ENCODE results near the gene MCM3. TPM values are rescaled to one million over a fixed set of nuclear protein-coding genes. Genes with fewer than 3 reads are reported as not detected.

The MCM3 gene
- total RNA-seq, 4 donors from 2014 or later = 33.2 to 67.1 (median 35.1) TPM

- TF ChIP-seq EP300 (IDR thresholded peaks at IDR 0.05) (no peak), POLR2A (IDR thresholded peaks at IDR 0.05) (no peak)
- TF ChIP-seq, protein P1, sequence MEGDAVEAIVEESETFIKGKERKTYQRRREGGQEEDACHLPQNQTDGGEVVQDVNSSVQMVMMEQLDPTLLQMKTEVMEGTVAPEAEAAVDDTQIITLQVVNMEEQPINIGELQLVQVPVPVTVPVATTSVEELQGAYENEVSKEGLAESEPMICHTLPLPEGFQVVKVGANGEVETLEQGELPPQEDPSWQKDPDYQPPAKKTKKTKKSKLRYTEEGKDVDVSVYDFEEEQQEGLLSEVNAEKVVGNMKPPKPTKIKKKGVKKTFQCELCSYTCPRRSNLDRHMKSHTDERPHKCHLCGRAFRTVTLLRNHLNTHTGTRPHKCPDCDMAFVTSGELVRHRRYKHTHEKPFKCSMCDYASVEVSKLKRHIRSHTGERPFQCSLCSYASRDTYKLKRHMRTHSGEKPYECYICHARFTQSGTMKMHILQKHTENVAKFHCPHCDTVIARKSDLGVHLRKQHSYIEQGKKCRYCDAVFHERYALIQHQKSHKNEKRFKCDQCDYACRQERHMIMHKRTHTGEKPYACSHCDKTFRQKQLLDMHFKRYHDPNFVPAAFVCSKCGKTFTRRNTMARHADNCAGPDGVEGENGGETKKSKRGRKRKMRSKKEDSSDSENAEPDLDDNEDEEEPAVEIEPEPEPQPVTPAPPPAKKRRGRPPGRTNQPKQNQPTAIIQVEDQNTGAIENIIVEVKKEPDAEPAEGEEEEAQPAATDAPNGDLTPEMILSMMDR (IDR thresholded peaks at IDR 0.05) = no peak
- Histone ChIP-seq H3K4me1 (no peaks in the 10 kb centered on the region), H3K4me3 (no peak overlapping the region), H3K36me3 (no peaks in the 10 kb centered on the region), H3K9me3 (no peaks in the 10 kb centered on the region), H3K27me3 (no peaks in the 10 kb centered on the region), H3K27ac (no peak overlapping the region)
- DNase-seq (ENCODE audit: low spot score in 2 of 2) = no peak
- 83 to 98% methylated on average over 4 of the region's 4 CpGs for WGBS, 2 donors
Measured at GRCh38 chr6:52243282-52243893, 41.2 kb downstream of the MCM3 start.

GRCh38 chr6:52241819-52242218, 42.7 kb downstream of the MCM3 start:
- WGBS, 2 donors = 82 to 86% methylated on average over 2 of the region's 2 CpGs
- Histone ChIP-seq H3K9me3 (no peaks in the 10 kb centered on the region), H3K4me3 (no peak overlapping the region), H3K4me1 (no peaks in the 10 kb centered on the region), H3K36me3 (no peaks in the 10 kb centered on the region), H3K27ac (no peak overlapping the region), H3K27me3 (no peaks in the 10 kb centered on the region)
- no peak for DNase-seq (ENCODE audit: low spot score in 2 of 2)
- TF ChIP-seq POLR2A (IDR thresholded peaks at IDR 0.05) (no peak), EP300 (IDR thresholded peaks at IDR 0.05) (no peak)
- TF ChIP-seq, protein P1 (IDR thresholded peaks at IDR 0.05) = no peak

GRCh38 chr6:52233975-52234823, 50.3 kb downstream of the MCM3 start:
- Histone ChIP-seq H3K9me3 (no peaks in the 10 kb centered on the region), H3K36me3 (no peaks in the 10 kb centered on the region), H3K27me3 (no peaks in the 10 kb centered on the region), H3K27ac (no peak overlapping the region), H3K4me3 (no peak overlapping the region), H3K4me1 (no peaks in the 10 kb centered on the region)
- WGBS, 2 donors = 33 to 51% methylated on average over 15 of the region's 15 CpGs
- TF ChIP-seq POLR2A (IDR thresholded peaks at IDR 0.05) = no peak
- TF ChIP-seq, protein P1 (IDR thresholded peaks at IDR 0.05) = peak in 2 of 5 experiments; percentile 16 to 25
- no peak for DNase-seq (ENCODE audit: low spot score in 2 of 2)

GRCh38 chr6:52233005-52233404, 51.5 kb downstream of the MCM3 start:
- DNase-seq (ENCODE audit: low spot score in 2 of 2) = no peak
- Histone ChIP-seq H3K4me1 (no peaks in the 10 kb centered on the region), H3K9me3 (no peaks in the 10 kb centered on the region), H3K27me3 (no peaks in the 10 kb centered on the region), H3K27ac (no peak overlapping the region), H3K4me3 (no peak overlapping the region), H3K36me3 (no peaks in the 10 kb centered on the region)
- TF ChIP-seq POLR2A (IDR thresholded peaks at IDR 0.05) = no peak
- TF ChIP-seq, protein P1 (IDR thresholded peaks at IDR 0.05) = no peak
- WGBS, 2 donors = 63 to 66% methylated on average over 4 of the region's 4 CpGs

DNA sequence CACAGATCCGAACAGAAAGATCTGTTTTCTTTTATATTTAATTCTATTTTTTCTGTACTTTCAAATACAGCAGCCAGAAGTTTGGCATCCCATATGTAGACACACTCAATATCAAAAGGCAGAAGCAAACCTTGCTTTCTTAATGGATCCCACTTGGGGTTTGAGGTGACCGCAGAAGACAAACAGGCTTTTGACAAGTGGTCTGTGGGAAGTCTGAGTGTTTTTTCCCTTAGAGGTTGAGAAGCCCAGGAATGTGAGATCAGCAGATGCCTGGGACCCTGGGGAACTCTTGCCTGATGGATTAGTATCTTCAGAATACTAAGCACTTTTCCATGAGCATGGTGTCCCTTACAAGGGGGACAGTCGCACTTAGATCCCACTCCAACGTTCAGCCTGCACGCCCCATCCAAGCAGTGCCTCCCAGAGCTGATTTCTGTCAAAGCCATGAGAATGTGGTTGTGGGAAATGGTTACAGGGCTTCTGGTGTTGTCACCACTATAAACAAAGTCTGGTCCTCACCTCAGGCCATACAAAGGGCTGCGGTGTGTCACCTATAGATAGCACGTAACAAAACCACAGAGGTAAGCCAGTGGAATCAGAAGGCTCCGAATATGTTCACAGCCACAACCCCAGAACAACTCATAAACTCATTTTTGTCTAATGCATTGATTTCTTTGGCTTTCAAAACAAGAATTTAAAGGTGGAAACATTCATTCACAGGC, 53.0 kb downstream of the MCM3 start:
- 79 to 87% methylated on average over 8 of the region's 8 CpGs for WGBS, 2 donors
- DNase-seq (ENCODE audit: low spot score in 2 of 2) = no peak
- Histone ChIP-seq H3K4me1 (no peaks in the 10 kb centered on the region), H3K4me3 (no peak overlapping the region), H3K36me3 (no peaks in the 10 kb centered on the region), H3K27me3 (no peaks in the 10 kb centered on the region), H3K27ac (no peak overlapping the region), H3K9me3 (no peaks in the 10 kb centered on the region)
- TF ChIP-seq, protein P1 (IDR thresholded peaks at IDR 0.05) = no peak
- TF ChIP-seq EP300 (IDR thresholded peaks at IDR 0.05) (no peak), POLR2A (IDR thresholded peaks at IDR 0.05) (no peak)

Data from tibial nerve (tissue), 4 donors.